Testis (tissue), 2 donors: ENCODE data around the gene EYA2.

Experiments used
- CTCF ChIP-seq, 3 experiments: fragments of 450-650 bp in 2 of 3; fragments of 200-600 bp in 1 of 3; sonication (generic) in 1 of 3; IDR thresholded peaks; one replicate each; pipeline ENCODE4 v1.5.1; 2016 to 2019; ENCODE audit warnings: antibody characterized with exemption in 3 of 3, mild to moderate bottlenecking in 2 of 3, moderate library complexity in 1 of 3
- POLR2A ChIP-seq: fragments of 450-650 bp; IDR thresholded peaks from one replicate; pipeline ENCODE4 v1.6.1; 2017; ENCODE audit warnings: antibody characterized with exemption, mild to moderate bottlenecking, moderate library complexity

GRCh38 chr20:47051936-47052526, 157.4 kb downstream of the EYA2 start:
- TF ChIP-seq CTCF (IDR thresholded peaks at IDR 0.05) (no peak), POLR2A (no peak)
